ENCODE measurements around the gene KIF16B. TPM values are rescaled to one million over a fixed set of nuclear protein-coding genes. Genes with fewer than 3 reads are reported as not detected.

KIF16B gene
- total and polyA plus RNA-seq, 2 of the 8 experiments (the other 6 are each of a cell fraction or from before 2014, with no cell fraction given) = 3.0 to 9.2 TPM

DNA sequence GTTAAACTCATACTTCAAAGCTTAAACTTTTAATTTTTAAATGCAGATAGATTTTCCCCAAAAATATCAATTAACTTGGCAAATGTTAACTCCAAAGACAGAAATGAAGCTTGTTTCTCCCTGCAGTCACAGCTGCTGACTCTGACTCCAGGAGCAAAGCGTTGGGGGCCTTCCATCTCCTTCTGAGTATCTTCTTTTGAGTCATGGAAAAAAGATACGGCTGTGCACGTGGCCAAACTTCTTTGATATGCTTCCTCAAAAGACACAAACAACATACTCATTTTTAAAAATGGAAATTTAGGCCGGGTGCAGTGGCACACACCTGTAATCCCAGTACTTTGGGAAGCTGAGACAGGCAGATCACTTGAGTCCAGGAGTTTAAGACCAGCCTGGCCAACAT lies 28.3 kb downstream of the KIF16B start (continued):
- TF ChIP-seq SP2 (IDR thresholded peaks at IDR 0.05; ENCODE audit: low read length) (no peak), POU5F1 (IDR thresholded peaks at IDR 0.05; ENCODE audit: low read depth, low read length) (no peak), HDAC6 (IDR thresholded peaks at IDR 0.05; ENCODE audit: low read depth, low read length) (no peak), ZNF274 (IDR thresholded peaks at IDR 0.05; ENCODE audit: borderline replicate concordance, extremely low read depth, low read length) (no peak), EZH2 (IDR thresholded peaks at IDR 0.05; ENCODE audit: low read depth, low read length, severe bottlenecking) (no peak)

All from H1 (cell line).